Left cardiac atrium (tissue), 4 donors: ENCODE data around the gene MAMDC4. TPM values are rescaled to one million over a fixed set of nuclear protein-coding genes. Genes with fewer than 3 reads are reported as not detected.
A peak's percentile ranks its signal among the peaks of the same experiment; 100 is the strongest.

Experiments used
- ATAC-seq, 2 donors: fragments of 200-7000 bp; cut with Tn5 transposase; one replicate each; pipeline ENCODE4 v1.9.1; 2020; ENCODE audit warnings: mild to moderate bottlenecking in 2 of 2, moderate library complexity in 2 of 2
- DNase-seq: peaks from one replicate; pipeline ENCODE4 v3.0.0-alpha.2; 2020
- intact Hi-C, 2 donors: fragments of 100-400 bp; cut with DNase I; formaldehyde crosslinking; loops; one replicate each; pipeline versions ENCODE4 v1.14.1 to v1.15.1; 2022 to 2023
- total RNA-seq, 2 donors: library from RNA; stranded (reverse); fragmentation: NEBNext Ultra II Directional; extraction: Animal tissue kit (Norgen Biotek cat#: 25700); gene quantifications; one replicate each; pipeline ENCODE4 v1.2.1, GENCODE V29; 2021
- donor health status: DM: no; HTN: yes; CAD: no.
- donor health status: DM: no; HTN: yes; CAD: no; lungs with severe emphysema.
- donor health status: DM: yes; HTN: yes; CAD: no.
- donor health status: Dilated cardiomyopathy.

The MAMDC4 gene
- total RNA-seq, 2 donors from 2014 or later = 3.7 to 8.4 TPM

DNA sequence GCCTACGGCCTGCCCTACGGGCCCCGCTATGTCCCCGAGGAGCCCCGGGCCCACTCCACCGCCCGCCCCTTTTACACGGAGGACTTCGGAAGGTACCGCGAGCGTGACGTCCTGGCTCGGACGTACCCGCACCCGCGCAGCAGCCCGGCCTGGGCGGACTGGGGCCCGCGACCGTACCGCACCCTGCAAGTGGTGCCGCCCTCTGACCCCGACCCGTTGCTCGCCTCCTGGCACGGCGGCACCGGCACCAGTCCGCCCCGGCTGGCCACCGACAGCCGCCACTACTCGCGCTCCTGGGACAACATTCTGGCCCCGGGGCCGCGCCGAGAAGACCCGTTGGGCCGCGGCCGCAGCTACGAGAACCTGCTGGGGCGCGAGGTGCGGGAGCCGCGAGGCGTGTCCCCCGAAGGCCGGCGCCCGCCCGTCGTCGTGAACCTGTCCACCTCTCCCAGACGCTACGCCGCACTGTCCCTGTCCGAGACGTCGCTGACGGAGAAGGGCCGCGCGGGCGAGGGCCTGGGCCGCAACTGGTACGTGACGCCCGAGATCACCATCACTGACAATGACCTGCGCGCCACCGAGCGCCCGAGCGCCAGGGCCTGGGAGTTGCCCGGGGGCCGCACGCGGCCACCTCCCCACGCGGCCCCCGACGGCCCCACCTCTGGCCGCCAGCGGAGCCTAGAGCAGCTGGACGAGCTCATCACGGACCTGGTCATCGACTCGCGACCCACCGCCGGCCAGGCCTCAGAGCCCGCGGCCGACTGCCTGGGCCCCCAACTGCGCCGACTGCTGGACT is 6.5 kb upstream of the MAMDC4 start:
- no peak for DNase-seq
- intact Hi-C loops = loop anchor here in 1 of 2 donors (10.0 kb wide), 1 partner anchor 51 kb away; the partner anchor contains the start of genes CCDC183 and TMEM141
- no peak for ATAC-seq

GRCh38 chr9:136846376-136847087 is 5.6 kb upstream of the MAMDC4 start:
- DNase-seq (no peak), ATAC-seq (no peak)
- intact Hi-C loops = loop anchor here in 1 of 2 donors (10.0 kb wide), 1 partner anchor 52 kb away; the partner anchor contains the start of genes CCDC183 and TMEM141

GRCh38 chr9:136847088-136847825 is 4.9 kb upstream of the MAMDC4 start:
- DNase-seq (peak; percentile 79), ATAC-seq (peak; percentile 7 to 42)
- intact Hi-C loops = loop anchor here in 1 of 2 donors (10.0 kb wide), 1 partner anchor 52 kb away; the partner anchor contains the start of genes CCDC183 and TMEM141

GRCh38 chr9:136847826-136848392 is 4.2 kb upstream of the MAMDC4 start:
- ATAC-seq = peak; percentile 41 to 63
- intact Hi-C loops = loop anchor here in 1 of 2 donors (2.0 to 10.0 kb wide), 2 partner anchors 53 to 93 kb away; partner anchors contain the start of genes CCDC183 and TMEM141
- peak; percentile 94 for DNase-seq

DNA sequence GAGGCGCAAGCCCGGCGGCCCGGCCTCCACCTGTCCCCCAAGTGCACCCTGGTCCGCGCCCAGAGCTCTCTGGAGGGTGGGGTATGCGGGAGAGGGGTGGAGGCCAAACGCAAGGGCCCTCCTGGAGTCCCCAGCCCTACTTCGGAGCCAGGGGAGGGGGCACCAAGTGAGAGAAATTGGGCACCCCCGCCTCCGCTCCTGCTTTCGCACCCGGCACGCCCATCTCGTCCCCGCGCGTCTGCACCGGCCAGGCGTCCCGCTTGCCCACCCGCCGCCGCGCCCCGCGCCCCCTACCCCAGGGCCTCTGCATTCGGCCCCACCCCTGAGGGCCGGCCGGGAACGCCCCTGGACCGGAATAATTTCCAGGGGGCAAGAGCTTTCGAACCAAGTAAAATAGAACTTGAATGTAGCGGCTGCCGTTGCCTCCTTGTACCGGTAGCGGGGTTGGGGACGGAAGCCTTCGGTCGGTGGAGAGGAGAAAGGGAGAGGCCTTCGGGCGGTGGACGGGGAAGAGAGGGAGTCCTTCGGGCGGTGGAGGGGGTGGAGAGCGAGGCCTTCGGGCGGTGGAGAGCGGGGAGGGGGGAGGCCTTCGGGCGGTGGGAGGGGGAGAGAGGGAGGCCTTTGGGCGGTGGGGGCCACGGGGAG is 3.6 kb upstream of the MAMDC4 start:
- intact Hi-C loops = loop anchor here in 1 of 2 donors (2.0 to 10.0 kb wide), 2 partner anchors 54 to 92 kb away; partner anchors contain the start of genes CCDC183 and TMEM141
- peak; percentile 15 to 35 for ATAC-seq
- peak; percentile 66 for DNase-seq

GRCh38 chr9:136849038-136849959 is 2.8 kb upstream of the MAMDC4 start, which contains the start of gene PHPT1:
PHPT1 (plus strand) TSS chr9:136849409; CDS start chr9:136849431, 22 bp downstream.
- DNase-seq = peak; percentile 99
- intact Hi-C loops = loop anchor here in 1 of 2 donors (2.0 to 10.0 kb wide), 2 partner anchors 54 to 92 kb away; partner anchors contain the start of genes CCDC183 and TMEM141
- peak; percentile 85 to 87 for ATAC-seq

- ATAC-seq = no peak
- DNase-seq = peak; percentile 40
- intact Hi-C loops = loop anchor here in 1 of 2 donors (2.0 to 10.0 kb wide), 2 partner anchors 55 to 91 kb away; partner anchors contain the start of genes CCDC183 and TMEM141
These were observed 1.9 kb upstream of the MAMDC4 start for GRCh38 chr9:136849960-136850865.

GRCh38 chr9:136850866-136851775 is 1.0 kb upstream of the MAMDC4 start:
- DNase-seq (peak; percentile 26), ATAC-seq (no peak)
- intact Hi-C loops = no loop called here

- intact Hi-C loops = no loop called here
- ATAC-seq = no peak
- DNase-seq = peak; percentile 25
These were observed 784 bp downstream of the MAMDC4 start for GRCh38 chr9:136852664-136853595.

DNA sequence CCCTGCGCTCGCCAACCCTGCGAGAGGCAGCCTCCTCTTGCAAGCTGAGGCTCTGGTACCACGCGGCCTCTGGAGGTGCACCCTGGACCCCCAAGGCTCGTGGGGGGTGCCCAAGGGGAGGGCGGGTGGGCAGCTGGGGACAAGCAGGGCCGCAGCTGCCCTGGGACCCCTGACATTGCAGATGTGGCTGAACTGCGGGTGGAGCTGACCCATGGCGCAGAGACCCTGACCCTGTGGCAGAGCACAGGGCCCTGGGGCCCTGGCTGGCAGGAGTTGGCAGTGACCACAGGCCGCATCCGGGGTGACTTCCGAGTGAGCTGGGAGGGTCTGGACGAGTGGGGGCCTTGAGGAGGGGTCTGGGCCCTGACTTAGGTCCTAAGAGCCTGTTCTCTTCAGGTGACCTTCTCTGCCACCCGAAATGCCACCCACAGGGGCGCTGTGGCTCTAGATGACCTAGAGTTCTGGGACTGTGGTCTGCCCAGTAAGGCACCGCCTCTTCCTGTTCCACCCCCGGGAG is 1.5 kb downstream of the MAMDC4 start:
- DNase-seq (peak; percentile 24), ATAC-seq (no peak)
- intact Hi-C loops = no loop called here

GRCh38 chr9:136854113-136854841 is 2.1 kb downstream of the MAMDC4 start:
- DNase-seq (peak; percentile 26), ATAC-seq (no peak)
- intact Hi-C loops = no loop called here

GRCh38 chr9:136854842-136855460 is 2.8 kb downstream of the MAMDC4 start:
- no peak for ATAC-seq
- DNase-seq = peak; percentile 18
- intact Hi-C loops = no loop called here
